ENCODE data around the gene CSK. TPM values are rescaled to one million over a fixed set of nuclear protein-coding genes. Genes with fewer than 3 reads are reported as not detected.

Gene CSK
- total RNA-seq, 1 experiment from 2014 or later: 23.8 TPM

GRCh38 chr15:74826364-74826819, 44.5 kb downstream of the CSK start, which contains the start of gene CPLX3:
TSS of gene CPLX3 (plus strand) at chr15:74826627. CDS start at chr15:74826704, 77 bp downstream.
- no peak for DNase-seq (ENCODE audit: low read depth)

- DNase-seq (ENCODE audit: low read depth): no peak
These were observed 45.0 kb downstream of the CSK start for GRCh38 chr15:74826921-74827320.

GRCh38 chr15:74827614-74828013, 45.7 kb downstream of the CSK start:
- DNase-seq (ENCODE audit: low read depth): no peak

- no peak for DNase-seq (ENCODE audit: low read depth)
These were observed 47.0 kb downstream of the CSK start for GRCh38 chr15:74828835-74829234.

GRCh38 chr15:74829486-74829885, 47.6 kb downstream of the CSK start:
- no peak for DNase-seq (ENCODE audit: low read depth)

GRCh38 chr15:74829991-74830390, 48.1 kb downstream of the CSK start:
- DNase-seq (ENCODE audit: low read depth): no peak

- DNase-seq (ENCODE audit: low read depth): no peak
These were observed 49.0 kb downstream of the CSK start for GRCh38 chr15:74830868-74831267.

GRCh38 chr15:74831813-74832495, 50.1 kb downstream of the CSK start:
- no peak for DNase-seq (ENCODE audit: low read depth)

- no peak for DNase-seq (ENCODE audit: low read depth)
These were observed 50.9 kb downstream of the CSK start for GRCh38 chr15:74832826-74833225.

- DNase-seq (ENCODE audit: low read depth): no peak
These were observed 51.7 kb downstream of the CSK start for GRCh38 chr15:74833376-74834107.

- peak; percentile 61 for DNase-seq (ENCODE audit: low read depth)
These were observed 53.5 kb downstream of the CSK start for GRCh38 chr15:74835312-74835823.

- no peak for DNase-seq (ENCODE audit: low read depth)
These were observed 55.0 kb downstream of the CSK start for GRCh38 chr15:74836846-74837245.

- DNase-seq (ENCODE audit: low read depth): no peak
These were observed 55.7 kb downstream of the CSK start for GRCh38 chr15:74837482-74838136.

GRCh38 chr15:74838137-74838516, 56.2 kb downstream of the CSK start:
- no peak for DNase-seq (ENCODE audit: low read depth)

GRCh38 chr15:74838746-74839525, 57.1 kb downstream of the CSK start:
- no peak for DNase-seq (ENCODE audit: low read depth)

- no peak for DNase-seq (ENCODE audit: low read depth)
These were observed 57.9 kb downstream of the CSK start for GRCh38 chr15:74839526-74840395.

GRCh38 chr15:74840851-74841775, 59.2 kb downstream of the CSK start:
- DNase-seq (ENCODE audit: low read depth): no peak

- no peak for DNase-seq (ENCODE audit: low read depth)
These were observed 60.1 kb downstream of the CSK start for GRCh38 chr15:74841891-74842373.
